ENCODE measurements around the gene TSPEAR.
"Not testable (repeated sequence)": the region's sequence is repeated elsewhere in the genome, so short reads cannot be mapped to it uniquely, and the experiment has no call there.

Gene TSPEAR

GRCh38 chr21:44646366-44647221, 64.8 kb downstream of the TSPEAR start, which contains the start of gene KRTAP10-11:
TSS of gene KRTAP10-11 (plus strand) at chr21:44646414. CDS start at chr21:44646459, 45 bp downstream.
- not testable (repeated sequence) for H3K9ac ChIP-seq (ENCODE audit: low read length); H3K4me3 ChIP-seq (ENCODE audit: low read depth, low read length)

GRCh38 chr21:44644878-44645277, 66.5 kb downstream of the TSPEAR start:
- peaks cover 23% of the 10 kb centered on the region for H3K9me3 ChIP-seq (ENCODE audit: control insufficient read depth, insufficient read depth, low read depth, low read length)
- H3K4me3 ChIP-seq (ENCODE audit: low read depth, low read length): no peak overlapping the region
- no peaks in the 10 kb centered on the region for H3K36me3 ChIP-seq (ENCODE audit: control insufficient read depth, insufficient read depth, low read length)
- no peaks in the 10 kb centered on the region for H3K27me3 ChIP-seq (ENCODE audit: control insufficient read depth, insufficient read depth, low read length)
- H3K27ac ChIP-seq (ENCODE audit: low read depth, low read length): no peak overlapping the region
- H3K4me1 ChIP-seq (ENCODE audit: control insufficient read depth, insufficient read depth, low read length): peaks cover 9% of the 10 kb centered on the region
- H3K9ac ChIP-seq (ENCODE audit: low read length): no peak overlapping the region

More at GRCh38 chr21:44646366-44647221, 64.8 kb downstream of the TSPEAR start, which contains the start of gene KRTAP10-11:
- H3K36me3 ChIP-seq (ENCODE audit: control insufficient read depth, insufficient read depth, low read length); H3K27ac ChIP-seq (ENCODE audit: low read depth, low read length); H3K4me1 ChIP-seq (ENCODE audit: control insufficient read depth, insufficient read depth, low read length); H3K27me3 ChIP-seq (ENCODE audit: control insufficient read depth, insufficient read depth, low read length): not testable (repeated sequence)
- H3K9me3 ChIP-seq (ENCODE audit: control insufficient read depth, insufficient read depth, low read depth, low read length): peaks cover 16% of the 10 kb centered on the region

- Histone ChIP-seq H3K36me3 (ENCODE audit: control insufficient read depth, insufficient read depth, low read length) (no peaks in the 10 kb centered on the region), H3K27ac (ENCODE audit: low read depth, low read length) (no peak overlapping the region), H3K4me3 (ENCODE audit: low read depth, low read length) (no peak overlapping the region), H3K4me1 (ENCODE audit: control insufficient read depth, insufficient read depth, low read length) (peaks cover 9% of the 10 kb centered on the region), H3K27me3 (ENCODE audit: control insufficient read depth, insufficient read depth, low read length) (no peaks in the 10 kb centered on the region), H3K9ac (ENCODE audit: low read length) (no peak overlapping the region), H3K9me3 (ENCODE audit: control insufficient read depth, insufficient read depth, low read depth, low read length) (peaks cover 23% of the 10 kb centered on the region)
Measured at GRCh38 chr21:44643741-44644310, 67.5 kb downstream of the TSPEAR start.

- no peak overlapping the region for H3K27ac ChIP-seq (ENCODE audit: low read depth, low read length)
- no peaks in the 10 kb centered on the region for H3K27me3 ChIP-seq (ENCODE audit: control insufficient read depth, insufficient read depth, low read length)
- H3K36me3 ChIP-seq (ENCODE audit: control insufficient read depth, insufficient read depth, low read length): no peaks in the 10 kb centered on the region
- H3K9ac ChIP-seq (ENCODE audit: low read length): no peak overlapping the region
- H3K4me3 ChIP-seq (ENCODE audit: low read depth, low read length): no peak overlapping the region
- H3K9me3 ChIP-seq (ENCODE audit: control insufficient read depth, insufficient read depth, low read depth, low read length): peaks cover 23% of the 10 kb centered on the region
- H3K4me1 ChIP-seq (ENCODE audit: control insufficient read depth, insufficient read depth, low read length): peaks cover 10% of the 10 kb centered on the region; the same call in 1 of the 2 replicates
Measured at GRCh38 chr21:44640761-44641160, 70.6 kb downstream of the TSPEAR start.

GRCh38 chr21:44639331-44639655, 72.1 kb downstream of the TSPEAR start:
- H3K4me3 ChIP-seq (ENCODE audit: low read depth, low read length): no peak overlapping the region
- H3K27me3 ChIP-seq (ENCODE audit: control insufficient read depth, insufficient read depth, low read length): no peaks in the 10 kb centered on the region
- H3K9ac ChIP-seq (ENCODE audit: low read length): no peak overlapping the region
- no peak overlapping the region for H3K27ac ChIP-seq (ENCODE audit: low read depth, low read length)
- peaks cover 10% of the 10 kb centered on the region; the same call in 1 of the 2 replicates for H3K4me1 ChIP-seq (ENCODE audit: control insufficient read depth, insufficient read depth, low read length)
- peaks cover 17% of the 10 kb centered on the region for H3K9me3 ChIP-seq (ENCODE audit: control insufficient read depth, insufficient read depth, low read depth, low read length)
- no peaks in the 10 kb centered on the region for H3K36me3 ChIP-seq (ENCODE audit: control insufficient read depth, insufficient read depth, low read length)

- not testable (repeated sequence) for H3K9ac ChIP-seq (ENCODE audit: low read length); H3K36me3 ChIP-seq (ENCODE audit: control insufficient read depth, insufficient read depth, low read length); H3K27me3 ChIP-seq (ENCODE audit: control insufficient read depth, insufficient read depth, low read length); H3K4me1 ChIP-seq (ENCODE audit: control insufficient read depth, insufficient read depth, low read length); H3K4me3 ChIP-seq (ENCODE audit: low read depth, low read length); H3K27ac ChIP-seq (ENCODE audit: low read depth, low read length)
- peaks cover 12% of the 10 kb centered on the region for H3K9me3 ChIP-seq (ENCODE audit: control insufficient read depth, insufficient read depth, low read depth, low read length)
Measured at GRCh38 chr21:44638506-44639330, 72.7 kb downstream of the TSPEAR start.

GRCh38 chr21:44637851-44638348, 73.5 kb downstream of the TSPEAR start:
- not testable (repeated sequence) for H3K27ac ChIP-seq (ENCODE audit: low read depth, low read length); H3K4me3 ChIP-seq (ENCODE audit: low read depth, low read length); H3K9me3 ChIP-seq (ENCODE audit: control insufficient read depth, insufficient read depth, low read depth, low read length); H3K4me1 ChIP-seq (ENCODE audit: control insufficient read depth, insufficient read depth, low read length); H3K27me3 ChIP-seq (ENCODE audit: control insufficient read depth, insufficient read depth, low read length); H3K36me3 ChIP-seq (ENCODE audit: control insufficient read depth, insufficient read depth, low read length); H3K9ac ChIP-seq (ENCODE audit: low read length)

GRCh38 chr21:44637018-44637850, 74.1 kb downstream of the TSPEAR start, which contains the start of gene KRTAP10-10:
TSS of gene KRTAP10-10 (plus strand) at chr21:44637356. CDS start at chr21:44637418, 62 bp downstream.
- peaks cover 11% of the 10 kb centered on the region for H3K9me3 ChIP-seq (ENCODE audit: control insufficient read depth, insufficient read depth, low read depth, low read length)
- H3K4me1 ChIP-seq (ENCODE audit: control insufficient read depth, insufficient read depth, low read length): peaks cover 10% of the 10 kb centered on the region; the same call in 1 of the 2 replicates
- no peak within 1 kb of the TSS for H3K9ac ChIP-seq (ENCODE audit: low read length)
- H3K27me3 ChIP-seq (ENCODE audit: control insufficient read depth, insufficient read depth, low read length): no peaks in the 10 kb centered on the region
- H3K27ac ChIP-seq (ENCODE audit: low read depth, low read length): no peak within 1 kb of the TSS
- no peak within 1 kb of the TSS for H3K4me3 ChIP-seq (ENCODE audit: low read depth, low read length)
- H3K36me3 ChIP-seq (ENCODE audit: control insufficient read depth, insufficient read depth, low read length): no peaks in the 10 kb centered on the region

GRCh38 chr21:44636209-44637017, 75.0 kb downstream of the TSPEAR start:
- H3K9me3 ChIP-seq (ENCODE audit: control insufficient read depth, insufficient read depth, low read depth, low read length): peaks cover 15% of the 10 kb centered on the region
- peaks cover 10% of the 10 kb centered on the region; the same call in 1 of the 2 replicates for H3K4me1 ChIP-seq (ENCODE audit: control insufficient read depth, insufficient read depth, low read length)
- H3K36me3 ChIP-seq (ENCODE audit: control insufficient read depth, insufficient read depth, low read length): no peaks in the 10 kb centered on the region
- no peak overlapping the region for H3K9ac ChIP-seq (ENCODE audit: low read length)
- H3K27ac ChIP-seq (ENCODE audit: low read depth, low read length): no peak overlapping the region
- no peak overlapping the region for H3K4me3 ChIP-seq (ENCODE audit: low read depth, low read length)
- H3K27me3 ChIP-seq (ENCODE audit: control insufficient read depth, insufficient read depth, low read length): no peaks in the 10 kb centered on the region

All from HUES6 (cell line).